MM.1S (cell line): ENCODE results near the gene STK17B.

Experiments
- CTCF ChIP-seq: fragments of 300-600 bp; sonication (generic); IDR thresholded peaks from 2 replicates; pipeline ENCODE4 v1.5.1; 2016; ENCODE audit warnings: antibody characterized with exemption, low read length, mixed read lengths
- EZH2 ChIP-seq: fragments of 300-600 bp; sonication (generic); optimal IDR thresholded peaks from 2 replicates; pipeline ENCODE3; 2017; ENCODE audit warnings: low read depth, mild to moderate bottlenecking, antibody characterized with exemption, low read length, mixed read lengths
- EZH2phosphoT487 ChIP-seq: fragments of 300-600 bp; sonication (generic); IDR thresholded peaks from 2 replicates; pipeline ENCODE4 v1.6.1; 2018; ENCODE audit warnings: antibody characterized with exemption, low read length

DNA sequence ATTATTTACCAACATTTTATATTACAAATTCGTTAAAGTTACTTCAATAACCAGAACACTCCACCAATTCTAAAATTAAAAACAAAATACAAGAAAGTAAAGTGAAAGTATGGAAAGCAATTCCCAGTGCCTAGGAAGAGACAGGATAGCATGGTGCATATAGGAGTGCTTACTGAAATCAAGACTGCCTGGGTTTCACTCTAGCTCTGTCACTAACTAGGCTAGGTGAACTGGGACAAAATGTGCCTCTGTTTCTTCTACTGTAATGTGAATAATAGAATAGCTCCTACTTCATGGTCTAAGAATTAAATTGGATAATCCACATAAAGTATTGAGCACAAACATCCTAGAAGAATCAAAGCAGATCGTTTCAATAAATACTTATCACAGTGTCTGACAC is 22.6 kb downstream of the STK17B start:
- TF ChIP-seq CTCF (no peak), EZH2 (no peak), EZH2phosphoT487 (no peak)
